CD4-positive, alpha-beta T cell treated with Interleukin-2 at 100 ng/mL for 4 hours (primary cell): Measurements from ENCODE around the gene PAX8.

Experiments used
- DNase-seq: peaks from one replicate; pipeline ENCODE4 v3.0.0-alpha.2; 2020; ENCODE audit warnings: low spot score

The PAX8 gene

DNA sequence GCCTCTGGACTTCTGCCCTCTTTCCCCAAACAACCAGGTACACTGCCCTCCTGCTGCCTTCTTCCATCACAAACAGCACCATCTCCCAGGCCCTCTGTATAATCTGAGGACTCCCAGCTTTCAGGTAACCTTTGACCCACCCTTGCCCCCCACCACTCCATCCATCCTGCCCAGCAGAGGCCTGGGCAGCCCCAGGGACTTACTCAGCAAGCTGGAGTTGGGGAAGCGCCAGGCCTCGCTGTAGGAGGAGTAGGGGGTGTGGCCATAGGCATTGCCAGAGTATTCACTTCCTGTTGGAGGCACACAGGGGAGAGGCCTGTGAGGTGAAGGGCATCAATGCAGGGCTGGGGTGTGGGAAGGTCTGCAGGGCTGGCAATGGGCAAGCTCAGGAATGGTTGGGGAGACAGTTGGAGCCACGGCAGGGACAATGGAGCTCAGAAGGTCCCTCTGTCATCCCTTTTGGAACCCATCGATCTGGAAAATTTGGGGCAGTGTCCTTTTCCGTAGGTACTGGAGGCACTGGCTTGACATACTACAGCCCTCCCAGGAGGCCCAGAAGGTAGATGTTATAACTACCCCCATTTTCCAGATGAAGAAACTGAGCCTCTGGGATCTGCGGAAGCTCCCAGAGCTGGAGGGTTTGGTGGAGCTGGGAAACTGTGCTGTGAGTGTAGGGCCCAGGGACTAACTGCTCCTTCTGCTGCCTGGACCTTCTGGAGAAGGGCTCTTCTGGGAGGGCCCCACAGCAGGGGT lies 58.7 kb downstream of the PAX8 start:
- no peak for DNase-seq

DNA sequence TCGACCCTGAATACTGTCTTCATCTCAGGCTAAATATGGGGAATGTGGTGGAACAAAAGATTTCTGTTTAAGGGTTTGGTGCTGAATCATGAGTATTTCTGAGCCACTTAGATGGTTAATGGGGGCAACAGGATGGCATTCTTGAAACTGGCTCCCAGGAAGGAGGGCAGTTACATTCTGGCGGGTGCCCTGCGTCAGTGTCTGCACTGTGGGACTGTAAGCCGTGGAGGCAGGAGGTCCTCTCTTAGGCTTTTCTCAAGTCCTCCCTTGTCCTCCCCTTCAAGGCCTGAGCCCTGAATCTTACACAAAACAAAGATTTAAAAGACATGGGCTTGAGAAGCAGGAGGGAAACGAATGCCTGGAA lies 59.2 kb downstream of the PAX8 start:
- DNase-seq = no peak

DNA sequence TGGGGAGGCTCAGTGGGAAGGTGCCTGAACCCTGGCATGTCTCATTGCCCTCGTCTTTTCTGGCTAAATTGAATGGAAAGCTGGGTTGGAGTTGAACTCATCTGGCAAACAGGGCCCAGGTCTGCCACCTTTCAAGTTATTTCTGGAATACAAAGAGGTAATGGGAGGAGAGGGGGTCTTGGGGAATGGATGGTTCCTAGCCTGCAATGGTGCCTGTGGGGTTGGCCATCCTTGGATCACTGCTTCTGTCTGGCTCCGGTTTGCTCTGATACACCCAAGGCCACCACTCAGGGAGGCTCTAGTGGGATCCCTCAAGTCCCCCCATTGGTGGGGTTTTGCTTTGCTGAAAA lies 59.7 kb downstream of the PAX8 start:
- DNase-seq = no peak

DNA sequence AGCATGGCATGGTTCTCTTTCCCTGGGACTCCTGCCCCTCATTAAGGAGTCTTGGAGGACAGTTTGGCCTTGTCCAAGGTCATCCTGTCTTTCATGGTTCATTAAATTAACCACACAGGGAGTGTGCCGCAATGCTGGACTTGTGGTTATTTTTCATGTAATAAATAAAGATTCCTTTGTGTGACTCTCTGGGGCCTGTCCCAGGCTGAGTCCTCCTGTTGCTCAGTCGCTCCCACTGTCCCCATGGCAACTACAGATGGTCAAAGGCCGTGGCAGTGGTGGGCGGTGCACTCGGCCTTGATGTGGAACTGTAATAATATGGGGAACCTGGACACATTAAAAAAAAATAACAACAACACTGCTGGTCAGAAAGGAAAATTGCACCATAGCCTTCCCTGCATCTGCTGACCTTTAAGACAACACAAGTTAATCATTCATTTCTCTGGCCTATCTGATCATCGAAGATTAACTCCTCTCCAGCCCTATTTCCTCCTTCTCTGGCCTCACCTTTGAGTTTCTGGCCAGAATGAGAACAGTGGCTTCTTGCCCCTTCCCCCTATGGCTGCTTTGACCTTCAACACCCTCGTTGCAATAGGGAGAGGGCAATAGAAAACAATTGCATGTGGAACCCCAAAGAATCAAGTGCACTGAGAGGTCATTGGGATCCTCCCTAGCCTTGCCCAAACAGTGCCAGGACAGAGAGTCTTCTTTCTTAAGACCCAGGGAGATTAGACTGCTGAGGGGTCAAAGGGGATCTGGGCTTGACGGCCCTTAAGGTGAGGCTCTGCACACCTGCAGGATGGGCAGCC lies 60.2 kb downstream of the PAX8 start:
- DNase-seq = no peak

DNA sequence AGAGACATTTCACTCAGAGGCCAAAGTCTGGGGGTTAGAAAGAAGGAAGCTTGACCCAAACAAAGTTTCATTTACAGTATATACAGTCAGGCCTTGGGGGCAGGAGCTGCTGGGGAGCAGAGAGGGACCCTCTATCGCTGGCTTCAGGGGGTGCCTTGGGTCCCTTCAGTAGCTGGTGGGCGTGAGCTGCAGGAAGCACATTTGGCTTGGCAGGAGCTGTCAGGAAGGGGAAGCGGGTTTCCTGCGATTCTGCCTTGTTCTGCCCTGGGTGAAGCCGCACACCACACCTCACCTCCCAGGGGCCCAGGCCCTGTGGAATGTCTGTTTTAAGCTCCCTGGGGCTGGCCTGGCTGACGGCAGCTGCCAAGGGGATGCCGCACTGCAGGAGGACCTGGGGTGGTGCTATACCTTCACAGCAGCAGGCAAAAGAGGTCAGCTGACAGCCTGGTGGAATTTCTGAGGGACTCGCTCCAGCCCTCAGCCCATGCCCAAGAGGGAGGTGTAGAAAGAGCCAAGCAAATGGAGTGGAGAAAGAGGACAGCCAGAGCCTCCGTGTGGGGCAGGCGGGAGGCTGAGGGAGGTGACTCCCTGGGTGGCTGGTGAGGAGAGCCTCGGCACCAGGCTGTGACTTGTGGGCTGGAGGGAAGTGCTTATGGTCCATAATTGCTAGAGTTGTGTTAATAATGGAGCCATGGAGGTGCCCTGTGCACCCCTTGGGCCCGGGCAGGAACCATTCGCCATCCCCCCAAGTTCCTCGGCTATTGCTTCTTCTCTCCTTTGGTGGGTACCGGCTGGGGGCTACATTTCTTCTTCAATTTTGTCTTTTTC lies 61.1 kb downstream of the PAX8 start:
- no peak for DNase-seq

DNA sequence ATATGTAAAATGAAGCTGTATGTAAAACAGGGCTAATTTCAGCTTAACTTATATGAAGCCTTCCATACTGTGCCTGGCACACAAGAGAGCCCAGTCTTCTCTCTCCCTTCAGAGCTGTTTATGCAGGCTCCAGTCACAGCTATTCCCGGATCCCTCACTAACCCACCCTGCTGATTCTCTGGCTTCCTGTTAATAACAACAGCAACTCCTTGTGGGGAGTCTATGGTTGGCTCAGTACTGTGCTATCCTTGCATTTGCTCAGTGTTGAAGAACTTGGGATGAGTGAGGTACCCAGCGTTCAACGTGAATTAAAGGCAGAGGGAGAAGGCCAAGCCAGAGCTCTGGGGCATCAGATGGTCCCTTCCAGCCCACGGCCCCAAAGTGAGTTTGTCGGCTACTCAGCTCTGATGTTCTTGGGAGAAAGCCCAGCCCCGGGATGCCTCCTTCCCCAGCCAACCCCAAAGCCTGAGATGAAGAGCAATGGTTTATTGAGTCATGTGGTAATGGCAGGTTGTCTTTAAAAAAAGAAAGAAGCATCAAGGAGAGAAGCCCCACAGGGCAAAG lies 61.7 kb downstream of the PAX8 start:
- no peak for DNase-seq

DNA sequence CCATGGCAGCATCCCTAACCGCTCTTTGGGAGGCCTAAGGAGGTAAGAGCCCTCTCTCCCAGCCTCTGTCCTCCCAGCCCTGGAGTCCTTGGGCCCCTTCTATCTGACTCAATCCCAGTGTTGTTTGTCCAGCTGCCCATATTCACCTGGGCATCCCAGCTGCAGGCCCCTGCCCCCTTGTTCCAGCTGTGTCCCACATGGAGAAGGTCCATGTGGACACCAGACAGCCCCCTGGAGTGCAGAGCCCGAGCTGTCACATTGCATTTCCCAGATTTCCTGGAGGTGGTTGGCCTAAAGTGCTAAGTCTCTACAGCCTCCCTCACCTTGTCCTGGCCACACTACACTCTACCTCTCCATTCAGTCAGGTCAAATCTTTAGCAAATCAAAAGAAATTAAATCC lies 62.4 kb downstream of the PAX8 start:
- DNase-seq = no peak

DNA sequence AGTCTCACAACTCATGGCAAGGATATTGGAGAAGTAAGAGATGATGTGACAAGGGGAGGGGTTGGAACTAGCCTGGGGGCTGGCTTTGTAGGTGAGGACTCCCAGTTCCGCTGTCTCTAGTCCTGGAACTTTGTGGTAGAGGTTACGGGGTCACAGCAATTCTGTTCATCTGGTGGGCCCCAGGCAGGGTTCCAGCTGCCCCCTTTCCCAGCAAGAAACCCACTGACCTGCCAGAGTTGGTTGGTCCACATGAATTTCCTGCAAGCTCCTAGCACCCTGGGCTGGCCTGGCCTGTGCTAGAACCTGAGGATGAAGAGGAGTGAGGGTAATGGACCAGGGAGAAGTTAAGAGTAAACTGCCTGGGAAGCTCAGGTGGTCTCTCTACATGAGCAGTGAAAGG lies 63.7 kb downstream of the PAX8 start:
- DNase-seq = no peak

DNA sequence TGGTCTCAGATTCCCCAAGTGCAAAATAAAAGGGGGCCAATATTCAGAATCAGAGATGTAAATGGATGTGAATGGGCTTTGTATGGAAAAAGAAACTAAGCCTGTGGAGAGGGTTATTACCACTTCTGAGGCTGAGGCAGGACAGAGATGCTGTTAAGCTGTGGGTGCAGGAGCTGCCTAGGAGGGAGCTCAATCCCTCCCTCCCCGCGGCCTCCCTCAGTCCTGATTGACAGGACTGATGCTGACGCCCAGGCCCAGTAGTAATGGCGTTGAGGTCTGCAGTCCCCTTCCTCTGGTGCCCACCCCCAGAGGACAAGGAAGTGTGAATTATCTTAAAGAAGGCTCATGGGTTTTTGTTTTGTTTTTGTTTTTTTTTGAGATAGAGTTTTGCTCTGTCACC lies 64.6 kb downstream of the PAX8 start:
- DNase-seq = no peak

DNA sequence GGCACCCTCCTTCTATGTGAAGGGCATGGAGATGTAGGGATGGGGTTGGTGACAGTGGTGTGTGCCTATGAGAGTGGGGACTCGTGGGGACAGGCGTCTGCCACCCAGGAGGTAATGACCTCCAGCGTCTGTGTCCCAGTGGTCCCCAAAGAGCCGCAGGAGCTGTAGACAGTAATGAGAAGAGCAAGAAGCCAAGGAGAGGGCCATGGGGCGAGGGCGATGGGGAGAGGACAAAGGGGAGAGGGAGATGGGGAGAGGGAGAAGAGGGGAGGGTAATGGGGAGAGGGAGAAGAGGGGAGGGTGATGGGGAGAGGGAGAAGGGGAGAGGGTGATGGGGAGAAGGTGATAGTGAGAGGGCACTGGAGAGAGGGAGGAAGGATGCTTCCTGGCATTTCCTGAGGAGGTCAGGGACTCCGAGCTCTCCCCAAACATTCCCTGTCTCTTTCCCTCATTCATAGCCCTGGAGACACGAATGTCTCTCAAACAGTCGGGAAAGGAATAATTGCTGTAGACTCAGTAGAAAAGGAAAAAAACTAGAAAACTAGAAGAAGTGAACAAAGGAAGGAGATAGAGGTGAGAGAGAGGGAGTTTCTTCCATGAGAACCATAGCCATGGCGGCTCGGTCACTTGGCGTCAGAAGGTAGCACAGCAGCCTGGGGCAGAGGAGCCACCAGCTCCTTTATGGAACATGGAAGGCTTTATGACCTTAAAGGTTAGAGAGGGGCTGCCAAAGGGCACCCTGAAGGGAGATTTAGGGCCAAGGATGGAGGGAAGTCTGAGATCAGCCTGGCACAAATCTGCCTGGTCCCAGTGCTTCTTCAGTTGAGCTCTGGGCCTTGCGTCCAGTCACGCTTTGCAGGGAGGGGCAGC lies 65.4 kb downstream of the PAX8 start:
- no peak for DNase-seq

DNA sequence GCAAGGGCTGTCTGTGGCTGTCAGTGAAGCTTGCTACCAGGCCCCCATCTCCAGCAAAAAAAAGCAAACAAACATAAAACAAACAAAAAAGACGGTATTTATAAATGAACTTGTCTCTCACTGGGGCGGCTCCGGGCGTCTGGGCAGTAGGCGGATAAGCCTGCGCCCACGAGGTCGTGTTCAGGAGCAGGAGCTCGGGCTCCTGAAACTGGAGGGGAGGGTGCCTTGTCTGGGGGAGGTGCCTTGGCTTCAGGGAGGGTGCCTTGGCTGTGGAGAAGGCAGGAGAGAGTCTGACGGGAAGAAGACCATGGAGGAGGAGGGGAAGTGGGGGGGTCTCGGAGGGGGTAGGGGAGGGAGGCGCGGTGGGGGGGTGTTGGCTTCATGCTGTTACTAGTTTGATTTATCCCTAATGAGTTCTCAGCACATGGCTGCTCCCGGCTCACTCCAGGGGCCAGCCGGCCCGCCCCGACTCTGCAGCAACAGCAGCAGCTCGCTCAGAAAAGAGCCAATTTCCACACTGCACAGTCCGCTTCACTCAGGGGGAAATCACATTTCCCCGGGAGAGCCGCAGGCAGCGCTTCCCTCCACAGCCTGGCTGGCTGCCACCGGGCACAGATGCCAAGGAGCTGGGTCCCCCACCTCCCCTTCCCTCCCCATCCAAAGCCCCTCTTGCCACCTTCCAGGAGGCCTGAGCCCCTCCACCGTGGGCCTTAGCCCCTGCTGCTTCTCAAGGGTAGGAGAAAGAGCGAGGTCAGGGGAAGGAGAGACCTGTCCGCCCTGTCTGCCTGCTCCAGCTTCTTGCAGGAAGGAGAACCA lies 66.3 kb downstream of the PAX8 start:
- DNase-seq = no peak

DNA sequence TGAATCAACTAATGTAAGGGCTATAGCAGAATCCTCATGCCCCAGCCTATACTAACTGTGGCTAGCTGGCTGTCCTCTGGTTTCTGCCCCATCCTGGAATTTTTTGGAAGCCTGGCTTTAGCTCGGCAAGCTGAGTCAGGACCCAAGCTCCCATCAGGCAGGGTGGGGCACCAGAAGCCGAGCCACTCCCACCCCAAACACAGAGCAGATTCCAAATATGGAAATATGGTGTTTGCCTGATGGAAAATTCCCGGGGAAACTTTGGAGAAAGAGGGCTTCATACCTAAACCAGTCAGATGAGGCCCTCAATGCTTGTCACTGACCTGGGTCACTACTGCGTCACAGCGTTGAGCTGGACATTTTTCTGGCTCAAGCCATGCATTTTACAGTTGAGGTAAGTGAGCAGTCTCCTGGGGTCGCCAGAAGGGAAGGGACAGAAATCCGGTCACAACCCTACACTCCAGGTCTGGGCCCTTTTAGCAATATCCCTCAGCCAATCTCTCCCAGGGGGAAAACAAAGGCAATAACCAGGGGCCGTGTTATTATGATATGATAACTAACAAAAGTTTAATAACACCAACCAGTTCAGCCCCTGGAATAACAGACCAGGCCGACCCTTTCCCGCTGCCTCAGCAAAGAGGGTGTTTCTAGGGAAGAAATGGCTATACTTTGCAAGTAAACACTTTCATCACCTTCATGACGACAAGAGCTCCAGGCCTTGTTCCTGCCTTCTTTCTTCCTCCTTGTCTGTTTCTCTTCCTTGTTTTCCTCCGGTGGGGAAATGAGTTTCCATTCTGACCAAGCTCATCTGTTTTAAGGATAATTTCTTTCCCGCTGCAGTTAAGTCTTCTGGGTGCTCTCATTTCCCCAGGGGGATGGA lies 67.3 kb downstream of the PAX8 start:
- DNase-seq = no peak

DNA sequence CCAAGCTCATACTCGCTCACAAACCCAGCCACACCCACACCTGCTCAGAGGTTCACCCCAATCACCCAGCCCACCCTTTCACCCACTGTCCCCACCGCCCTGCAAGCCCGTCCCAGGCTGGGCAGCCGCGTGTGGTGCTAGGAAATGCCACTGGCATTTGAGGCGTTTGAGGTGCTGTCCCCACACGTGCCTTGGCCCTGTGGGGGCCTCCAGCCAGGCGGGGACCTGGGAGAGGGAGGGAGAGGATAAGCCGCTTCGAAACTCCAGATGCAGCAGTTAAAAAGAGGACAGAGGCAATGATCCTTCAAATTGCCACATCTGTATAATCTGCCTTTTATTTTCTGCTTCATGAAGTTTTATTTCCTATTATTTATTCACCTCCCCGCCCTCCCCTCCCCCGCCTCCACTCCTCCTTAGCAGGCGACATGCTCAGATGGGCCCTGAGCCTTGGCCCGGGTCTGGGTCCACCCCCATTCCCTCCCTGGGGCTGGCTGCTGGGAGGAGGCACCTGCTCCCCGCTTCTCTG lies 69.0 kb downstream of the PAX8 start:
- DNase-seq = no peak

DNA sequence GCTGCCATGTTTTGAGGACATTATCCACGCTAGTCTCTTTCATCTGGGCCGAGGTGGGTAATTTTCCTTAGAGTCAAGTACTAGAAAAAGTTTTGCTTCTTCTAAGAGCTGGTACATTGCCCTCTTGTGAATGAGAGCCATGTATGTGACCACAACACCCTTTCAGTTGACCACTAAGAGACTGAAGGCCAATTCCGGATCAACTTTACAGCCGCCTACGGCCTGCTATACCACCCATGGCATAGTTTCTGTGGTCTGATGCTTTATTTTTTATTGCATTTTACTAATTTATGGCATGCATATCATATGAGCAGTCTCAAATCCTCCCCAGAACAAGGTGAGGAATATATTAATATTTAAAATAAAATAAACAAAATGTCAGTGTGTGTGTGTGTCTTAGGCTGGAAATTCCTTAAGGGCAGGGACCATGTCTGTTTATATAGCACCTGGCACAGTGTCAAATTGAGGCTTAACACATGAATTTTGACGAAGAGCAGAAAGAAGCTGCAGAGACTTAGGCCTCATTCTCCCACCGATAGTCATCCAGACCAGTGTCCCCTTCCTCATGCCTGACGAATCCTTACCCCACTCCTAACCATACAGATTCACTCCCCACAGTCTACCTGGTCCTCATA lies 69.6 kb downstream of the PAX8 start:
- no peak for DNase-seq

DNA sequence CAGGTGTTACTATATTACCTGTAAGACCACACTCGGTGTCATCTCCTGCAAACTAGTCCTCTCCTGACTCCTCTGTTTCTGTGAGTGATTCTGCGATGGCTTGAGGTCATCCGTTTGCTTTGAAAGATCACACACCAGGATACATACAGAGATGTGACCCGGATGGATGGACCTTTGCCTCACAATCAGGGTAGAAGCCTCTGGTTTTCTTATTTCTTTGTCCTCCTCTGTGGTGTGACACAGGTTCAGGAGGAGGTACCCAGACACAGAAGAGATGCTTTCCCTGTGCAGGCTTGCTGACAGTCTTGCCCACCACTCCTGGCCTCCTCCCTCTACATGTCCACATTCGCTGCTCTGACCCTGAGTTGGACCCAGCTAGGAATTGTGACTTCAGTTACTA lies 70.3 kb downstream of the PAX8 start:
- DNase-seq = no peak

DNA sequence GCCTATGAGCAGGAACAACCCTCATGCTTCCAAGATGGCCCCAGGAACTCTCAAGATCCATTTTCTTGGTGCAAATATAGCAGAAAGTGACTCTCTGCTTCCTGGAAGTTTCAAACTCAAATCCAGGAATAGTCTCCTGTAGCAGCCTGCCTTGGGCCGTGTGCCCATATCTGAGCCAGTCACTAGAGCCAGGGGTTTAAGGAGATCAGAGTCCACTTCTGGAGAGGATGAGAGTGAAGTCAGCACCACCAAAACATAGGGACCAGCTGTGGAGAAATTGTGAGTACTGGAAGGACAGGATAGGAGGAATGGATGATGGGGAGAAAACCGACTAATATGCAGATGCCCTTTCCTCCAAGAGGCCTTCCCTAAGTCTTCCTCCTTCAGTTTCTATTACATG lies 71.7 kb downstream of the PAX8 start:
- DNase-seq = no peak

DNA sequence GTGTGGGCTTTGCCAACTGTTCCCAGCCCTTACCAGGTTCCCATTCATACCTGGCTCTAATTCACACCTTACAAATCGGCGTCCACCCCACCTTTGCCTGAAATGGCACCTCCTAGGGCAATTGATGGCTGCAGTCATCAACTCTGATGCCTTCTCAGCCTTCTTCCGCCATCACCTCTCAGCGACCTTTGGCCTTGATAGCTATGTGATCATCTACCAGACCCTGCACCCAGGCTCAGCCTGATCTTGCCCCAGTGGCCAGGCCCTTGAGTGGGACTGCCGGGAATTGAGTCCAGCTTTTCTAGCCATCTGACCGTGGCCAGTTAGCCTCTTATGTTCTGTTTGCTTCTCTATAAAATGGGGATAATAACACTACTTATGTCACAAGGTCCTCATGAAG lies 72.5 kb downstream of the PAX8 start:
- no peak for DNase-seq

DNA sequence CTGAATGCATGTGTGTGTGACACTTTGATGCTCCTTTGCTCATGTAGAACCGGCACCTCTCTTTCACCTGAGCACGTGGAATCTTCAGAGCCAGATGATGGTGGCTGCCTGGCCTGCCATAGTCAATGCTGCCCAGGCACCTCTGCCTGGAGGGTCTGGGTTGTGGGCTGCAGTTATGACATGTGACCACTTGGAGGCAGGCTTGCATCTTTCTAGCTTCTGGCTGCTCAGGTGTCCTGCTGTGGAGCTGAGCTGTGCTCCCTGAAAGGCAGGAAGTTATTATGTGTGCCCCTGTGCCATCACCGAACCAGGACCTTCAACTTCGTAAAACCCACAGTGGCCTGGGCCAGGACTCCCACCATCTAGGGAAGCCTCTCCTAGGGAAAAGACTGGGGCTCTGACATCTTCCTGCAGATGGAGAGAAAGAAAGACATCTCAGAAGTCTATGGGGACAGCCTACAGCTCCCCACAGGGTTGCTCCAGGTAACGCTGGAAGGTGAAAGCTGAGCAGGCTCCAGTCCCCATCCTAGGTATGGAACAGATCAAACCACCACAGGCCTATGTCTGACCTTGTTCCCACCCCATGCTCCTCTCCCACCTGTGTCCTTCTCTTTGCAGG lies 74.7 kb downstream of the PAX8 start:
- peak; percentile 79 for DNase-seq

DNA sequence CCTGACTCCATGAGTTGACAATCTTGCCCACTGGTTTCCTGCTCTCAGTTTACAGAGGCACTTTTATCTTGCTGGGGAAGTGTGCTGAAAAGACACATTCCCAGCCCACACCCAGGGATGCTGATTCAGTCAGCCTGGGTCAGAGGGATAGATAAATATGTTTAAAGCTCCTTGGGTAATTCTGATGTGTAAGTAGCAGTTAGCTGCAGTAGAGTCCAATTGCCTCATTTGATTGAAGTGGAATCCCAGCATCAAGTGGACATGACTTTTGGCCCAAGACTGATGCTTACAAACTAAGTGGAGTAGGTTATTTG lies 75.5 kb downstream of the PAX8 start:
- DNase-seq = no peak
